ENCODE measurements around the gene CCL24. TPM values are rescaled to one million over a fixed set of nuclear protein-coding genes. Genes with fewer than 3 reads are reported as not detected.
"Not testable (repeated sequence)": the region's sequence is repeated elsewhere in the genome, so short reads cannot be mapped to it uniquely, and the experiment has no call there.

CCL24 gene
- not detected in 2 replicates for total RNA-seq (2014; rRNA removed; shearing (Covaris generic); ENCODE audit: low replicate concordance)

- H3K27ac ChIP-seq (ENCODE audit: low read length) = no peak within 1 kb of the TSS
- H3K4me1 ChIP-seq (ENCODE audit: low read length) = no peaks in the 10 kb centered on the region
- no peaks in the 10 kb centered on the region for H3K9me2 ChIP-seq (replicated peaks; ENCODE audit: insufficient read depth, low read length)
- H3K36me3 ChIP-seq (ENCODE audit: insufficient read depth, low read length) = no peaks in the 10 kb centered on the region
- H4K20me1 ChIP-seq (ENCODE audit: insufficient read depth, low read depth, low read length) = no peaks in the 10 kb centered on the region
- no peak within 1 kb of the TSS for H3K9ac ChIP-seq (ENCODE audit: low read length)
- no peaks in the 10 kb centered on the region for H3K79me2 ChIP-seq (ENCODE audit: low read length)
- DNase-seq = no peak
- no peak within 1 kb of the TSS for H3K4me2 ChIP-seq (ENCODE audit: low read depth, low read length, poor library complexity, severe bottlenecking)
- no peaks in the 10 kb centered on the region for H3K27me3 ChIP-seq (ENCODE audit: low read length)
- H3K4me3 ChIP-seq (ENCODE audit: low read length) = no peak within 1 kb of the TSS
- no peak within 1 kb of the TSS for H2AFZ ChIP-seq (ENCODE audit: low read length)
- no peaks in the 10 kb centered on the region for H3K9me3 ChIP-seq (ENCODE audit: low read length)
Measured at GRCh38 chr7:75813781-75814236, at the start of gene CCL24. Gene CCL24, minus strand, starts transcription at chr7:75813806. Its CDS starts 91 bp downstream, at chr7:75813715.

GRCh38 chr7:75861636-75862035, 48.0 kb upstream of the CCL24 start:
- no peak overlapping the region for H3K27ac ChIP-seq (ENCODE audit: low read length)
- no peaks in the 10 kb centered on the region for H3K79me2 ChIP-seq (ENCODE audit: low read length)
- no peaks in the 10 kb centered on the region for H3K9me3 ChIP-seq (ENCODE audit: low read length)
- no peak overlapping the region for H2AFZ ChIP-seq (ENCODE audit: low read length)
- no peaks in the 10 kb centered on the region for H3K9me2 ChIP-seq (replicated peaks; ENCODE audit: insufficient read depth, low read length)
- H3K9ac ChIP-seq (ENCODE audit: low read length) = no peak overlapping the region
- H3K4me2 ChIP-seq (ENCODE audit: low read depth, low read length, poor library complexity, severe bottlenecking) = no peak overlapping the region
- H3K4me1 ChIP-seq (ENCODE audit: low read length) = no peaks in the 10 kb centered on the region
- no peaks in the 10 kb centered on the region for H3K27me3 ChIP-seq (ENCODE audit: low read length)
- peak; percentile 9 for DNase-seq
- no peaks in the 10 kb centered on the region for H3K36me3 ChIP-seq (ENCODE audit: insufficient read depth, low read length)
- H4K20me1 ChIP-seq (ENCODE audit: insufficient read depth, low read depth, low read length) = no peaks in the 10 kb centered on the region
- no peak overlapping the region for H3K4me3 ChIP-seq (ENCODE audit: low read length)

- no peak overlapping the region for H3K27ac ChIP-seq (ENCODE audit: low read length)
- no peak overlapping the region for H2AFZ ChIP-seq (ENCODE audit: low read length)
- no peaks in the 10 kb centered on the region for H4K20me1 ChIP-seq (ENCODE audit: insufficient read depth, low read depth, low read length)
- no peaks in the 10 kb centered on the region for H3K36me3 ChIP-seq (ENCODE audit: insufficient read depth, low read length)
- H3K27me3 ChIP-seq (ENCODE audit: low read length) = no peaks in the 10 kb centered on the region
- H3K4me3 ChIP-seq (ENCODE audit: low read length) = no peak overlapping the region
- no peaks in the 10 kb centered on the region for H3K9me3 ChIP-seq (ENCODE audit: low read length)
- H3K9ac ChIP-seq (ENCODE audit: low read length) = no peak overlapping the region
- DNase-seq = no peak
- H3K79me2 ChIP-seq (ENCODE audit: low read length) = no peaks in the 10 kb centered on the region
- H3K4me2 ChIP-seq (ENCODE audit: low read depth, low read length, poor library complexity, severe bottlenecking) = no peak overlapping the region
- no peaks in the 10 kb centered on the region for H3K4me1 ChIP-seq (ENCODE audit: low read length)
- no peaks in the 10 kb centered on the region for H3K9me2 ChIP-seq (replicated peaks; ENCODE audit: insufficient read depth, low read length)
Measured at GRCh38 chr7:75858410-75858809, 44.8 kb upstream of the CCL24 start.

- Histone ChIP-seq H3K4me2 (ENCODE audit: low read depth, low read length, poor library complexity, severe bottlenecking) (no peak overlapping the region), H4K20me1 (ENCODE audit: insufficient read depth, low read depth, low read length) (no peaks in the 10 kb centered on the region), H3K9me2 (replicated peaks; ENCODE audit: insufficient read depth, low read length) (no peaks in the 10 kb centered on the region), H3K4me1 (ENCODE audit: low read length) (no peaks in the 10 kb centered on the region), H3K36me3 (ENCODE audit: insufficient read depth, low read length) (no peaks in the 10 kb centered on the region), H3K9me3 (ENCODE audit: low read length) (no peaks in the 10 kb centered on the region), H3K27ac (ENCODE audit: low read length) (no peak overlapping the region), H3K27me3 (ENCODE audit: low read length) (no peaks in the 10 kb centered on the region), H3K9ac (ENCODE audit: low read length) (no peak overlapping the region), H2AFZ (ENCODE audit: low read length) (no peak overlapping the region), H3K4me3 (ENCODE audit: low read length) (no peak overlapping the region), H3K79me2 (ENCODE audit: low read length) (no peaks in the 10 kb centered on the region)
- DNase-seq = no peak
Measured at GRCh38 chr7:75856536-75856935, 42.9 kb upstream of the CCL24 start.

DNA sequence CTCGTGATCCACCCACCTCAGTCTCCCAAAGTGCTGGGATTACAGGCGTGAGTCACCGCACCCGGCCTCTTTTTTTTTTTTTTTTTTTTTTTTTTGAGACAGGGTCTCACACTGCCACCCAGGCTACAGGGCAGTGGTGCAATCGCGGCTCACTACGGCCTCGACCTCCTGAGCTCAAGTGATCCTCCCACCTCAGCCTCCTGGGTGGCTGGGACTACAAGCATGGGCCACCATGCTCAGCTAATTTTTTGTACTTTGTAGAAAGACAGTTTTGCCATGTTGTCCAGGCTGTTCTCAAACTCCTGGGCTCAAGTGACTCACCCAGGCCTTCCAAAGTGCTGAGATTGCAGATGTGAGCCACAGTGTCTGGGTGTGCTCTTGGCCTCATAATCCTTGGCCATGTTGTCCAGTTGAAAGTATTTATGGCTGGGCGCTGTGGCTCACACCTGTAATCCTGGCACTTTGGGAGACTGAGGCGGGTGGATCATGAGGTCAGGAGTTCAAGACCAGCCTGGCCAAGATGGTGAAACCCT, 41.3 kb upstream of the CCL24 start:
- DNase-seq; H3K9me3 ChIP-seq (ENCODE audit: low read length); H3K36me3 ChIP-seq (ENCODE audit: insufficient read depth, low read length); H3K4me1 ChIP-seq (ENCODE audit: low read length); H3K9ac ChIP-seq (ENCODE audit: low read length); H3K4me3 ChIP-seq (ENCODE audit: low read length); H3K79me2 ChIP-seq (ENCODE audit: low read length); H3K27ac ChIP-seq (ENCODE audit: low read length); H3K27me3 ChIP-seq (ENCODE audit: low read length); H3K4me2 ChIP-seq (ENCODE audit: low read depth, low read length, poor library complexity, severe bottlenecking); H2AFZ ChIP-seq (ENCODE audit: low read length); H4K20me1 ChIP-seq (ENCODE audit: insufficient read depth, low read depth, low read length); H3K9me2 ChIP-seq (replicated peaks; ENCODE audit: insufficient read depth, low read length): not testable (repeated sequence)

DNA sequence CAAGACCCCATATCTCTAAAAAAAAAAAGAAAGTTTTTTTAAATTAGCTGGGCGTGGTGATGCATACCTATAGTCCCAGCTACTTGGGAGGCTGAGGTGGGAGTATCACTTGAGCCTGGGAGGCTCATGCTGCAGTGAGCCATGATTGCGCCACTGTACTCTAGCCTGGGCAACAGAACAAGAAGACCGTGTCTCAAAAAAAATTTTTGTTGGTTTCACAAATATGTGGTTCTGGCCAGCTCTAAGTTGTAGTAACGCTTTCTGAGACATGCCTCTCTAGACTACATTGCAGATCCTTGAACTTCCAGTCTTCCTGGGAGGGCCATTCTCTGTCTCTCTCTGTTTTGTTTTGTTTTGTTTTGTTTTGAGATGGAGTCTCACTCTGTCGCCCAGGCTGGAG, 40.6 kb upstream of the CCL24 start:
- no peaks in the 10 kb centered on the region for H3K9me3 ChIP-seq (ENCODE audit: low read length)
- H3K27ac ChIP-seq (ENCODE audit: low read length) = no peak overlapping the region
- no peak overlapping the region for H3K9ac ChIP-seq (ENCODE audit: low read length)
- no peaks in the 10 kb centered on the region for H4K20me1 ChIP-seq (ENCODE audit: insufficient read depth, low read depth, low read length)
- no peaks in the 10 kb centered on the region for H3K9me2 ChIP-seq (replicated peaks; ENCODE audit: insufficient read depth, low read length)
- H3K4me2 ChIP-seq (ENCODE audit: low read depth, low read length, poor library complexity, severe bottlenecking) = no peak overlapping the region
- no peak overlapping the region for H2AFZ ChIP-seq (ENCODE audit: low read length)
- H3K79me2 ChIP-seq (ENCODE audit: low read length) = no peaks in the 10 kb centered on the region
- H3K27me3 ChIP-seq (ENCODE audit: low read length) = no peaks in the 10 kb centered on the region
- H3K36me3 ChIP-seq (ENCODE audit: insufficient read depth, low read length) = no peaks in the 10 kb centered on the region
- no peaks in the 10 kb centered on the region for H3K4me1 ChIP-seq (ENCODE audit: low read length)
- no peak for DNase-seq
- no peak overlapping the region for H3K4me3 ChIP-seq (ENCODE audit: low read length)

- Histone ChIP-seq H3K4me2 (ENCODE audit: low read depth, low read length, poor library complexity, severe bottlenecking) (no peak overlapping the region), H3K4me3 (ENCODE audit: low read length) (no peak overlapping the region), H3K9me3 (ENCODE audit: low read length) (no peaks in the 10 kb centered on the region), H2AFZ (ENCODE audit: low read length) (no peak overlapping the region), H3K9ac (ENCODE audit: low read length) (no peak overlapping the region), H3K79me2 (ENCODE audit: low read length) (no peaks in the 10 kb centered on the region), H3K27me3 (ENCODE audit: low read length) (no peaks in the 10 kb centered on the region), H3K27ac (ENCODE audit: low read length) (no peak overlapping the region), H4K20me1 (ENCODE audit: insufficient read depth, low read depth, low read length) (no peaks in the 10 kb centered on the region), H3K9me2 (replicated peaks; ENCODE audit: insufficient read depth, low read length) (no peaks in the 10 kb centered on the region), H3K4me1 (ENCODE audit: low read length) (no peaks in the 10 kb centered on the region), H3K36me3 (ENCODE audit: insufficient read depth, low read length) (no peaks in the 10 kb centered on the region)
- no peak for DNase-seq
Measured at GRCh38 chr7:75850235-75850634, 36.6 kb upstream of the CCL24 start.

- no peaks in the 10 kb centered on the region for H3K27me3 ChIP-seq (ENCODE audit: low read length)
- no peak for DNase-seq
- no peaks in the 10 kb centered on the region for H3K4me1 ChIP-seq (ENCODE audit: low read length)
- no peak overlapping the region for H3K27ac ChIP-seq (ENCODE audit: low read length)
- no peak overlapping the region for H2AFZ ChIP-seq (ENCODE audit: low read length)
- no peaks in the 10 kb centered on the region for H4K20me1 ChIP-seq (ENCODE audit: insufficient read depth, low read depth, low read length)
- no peak overlapping the region for H3K4me3 ChIP-seq (ENCODE audit: low read length)
- H3K9me2 ChIP-seq (replicated peaks; ENCODE audit: insufficient read depth, low read length) = no peaks in the 10 kb centered on the region
- no peak overlapping the region for H3K9ac ChIP-seq (ENCODE audit: low read length)
- no peak overlapping the region for H3K4me2 ChIP-seq (ENCODE audit: low read depth, low read length, poor library complexity, severe bottlenecking)
- H3K79me2 ChIP-seq (ENCODE audit: low read length) = no peaks in the 10 kb centered on the region
- H3K36me3 ChIP-seq (ENCODE audit: insufficient read depth, low read length) = no peaks in the 10 kb centered on the region
- no peaks in the 10 kb centered on the region for H3K9me3 ChIP-seq (ENCODE audit: low read length)
Measured at GRCh38 chr7:75849573-75849972, 36.0 kb upstream of the CCL24 start.

- Histone ChIP-seq H3K27me3 (ENCODE audit: low read length) (no peaks in the 10 kb centered on the region), H4K20me1 (ENCODE audit: insufficient read depth, low read depth, low read length) (no peaks in the 10 kb centered on the region), H3K4me2 (ENCODE audit: low read depth, low read length, poor library complexity, severe bottlenecking) (no peak overlapping the region), H3K4me1 (ENCODE audit: low read length) (peaks cover 5% of the 10 kb centered on the region), H2AFZ (ENCODE audit: low read length) (no peak overlapping the region), H3K9me2 (replicated peaks; ENCODE audit: insufficient read depth, low read length) (no peaks in the 10 kb centered on the region), H3K4me3 (ENCODE audit: low read length) (no peak overlapping the region), H3K36me3 (ENCODE audit: insufficient read depth, low read length) (no peaks in the 10 kb centered on the region), H3K9me3 (ENCODE audit: low read length) (no peaks in the 10 kb centered on the region), H3K27ac (ENCODE audit: low read length) (no peak overlapping the region), H3K9ac (ENCODE audit: low read length) (no peak overlapping the region), H3K79me2 (ENCODE audit: low read length) (no peaks in the 10 kb centered on the region)
- no peak for DNase-seq
Measured at GRCh38 chr7:75847707-75848106, 34.1 kb upstream of the CCL24 start.
